ENCODE measurements around the gene ERH.

- TF ChIP-seq POLR2A (IDR thresholded peaks at IDR 0.05) (no peak), EP300 (IDR thresholded peaks at IDR 0.05) (no peak), POLR2AphosphoS5 (IDR thresholded peaks at IDR 0.05) (no peak)
- TF ChIP-seq, protein P1, sequence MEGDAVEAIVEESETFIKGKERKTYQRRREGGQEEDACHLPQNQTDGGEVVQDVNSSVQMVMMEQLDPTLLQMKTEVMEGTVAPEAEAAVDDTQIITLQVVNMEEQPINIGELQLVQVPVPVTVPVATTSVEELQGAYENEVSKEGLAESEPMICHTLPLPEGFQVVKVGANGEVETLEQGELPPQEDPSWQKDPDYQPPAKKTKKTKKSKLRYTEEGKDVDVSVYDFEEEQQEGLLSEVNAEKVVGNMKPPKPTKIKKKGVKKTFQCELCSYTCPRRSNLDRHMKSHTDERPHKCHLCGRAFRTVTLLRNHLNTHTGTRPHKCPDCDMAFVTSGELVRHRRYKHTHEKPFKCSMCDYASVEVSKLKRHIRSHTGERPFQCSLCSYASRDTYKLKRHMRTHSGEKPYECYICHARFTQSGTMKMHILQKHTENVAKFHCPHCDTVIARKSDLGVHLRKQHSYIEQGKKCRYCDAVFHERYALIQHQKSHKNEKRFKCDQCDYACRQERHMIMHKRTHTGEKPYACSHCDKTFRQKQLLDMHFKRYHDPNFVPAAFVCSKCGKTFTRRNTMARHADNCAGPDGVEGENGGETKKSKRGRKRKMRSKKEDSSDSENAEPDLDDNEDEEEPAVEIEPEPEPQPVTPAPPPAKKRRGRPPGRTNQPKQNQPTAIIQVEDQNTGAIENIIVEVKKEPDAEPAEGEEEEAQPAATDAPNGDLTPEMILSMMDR (IDR thresholded peaks at IDR 0.05): no peak
Measured at GRCh38 chr14:69372146-69372545, 26.0 kb downstream of the ERH start.
